ENCODE measurements around the gene LDB1. TPM values are rescaled to one million over a fixed set of nuclear protein-coding genes. Genes with fewer than 3 reads are reported as not detected.
A peak's percentile ranks its signal among the peaks of the same experiment; 100 is the strongest.

LDB1 gene
- total and polyA plus RNA-seq, 9 donors: 48.3 to 83.0 (median 77.5) TPM

DNA sequence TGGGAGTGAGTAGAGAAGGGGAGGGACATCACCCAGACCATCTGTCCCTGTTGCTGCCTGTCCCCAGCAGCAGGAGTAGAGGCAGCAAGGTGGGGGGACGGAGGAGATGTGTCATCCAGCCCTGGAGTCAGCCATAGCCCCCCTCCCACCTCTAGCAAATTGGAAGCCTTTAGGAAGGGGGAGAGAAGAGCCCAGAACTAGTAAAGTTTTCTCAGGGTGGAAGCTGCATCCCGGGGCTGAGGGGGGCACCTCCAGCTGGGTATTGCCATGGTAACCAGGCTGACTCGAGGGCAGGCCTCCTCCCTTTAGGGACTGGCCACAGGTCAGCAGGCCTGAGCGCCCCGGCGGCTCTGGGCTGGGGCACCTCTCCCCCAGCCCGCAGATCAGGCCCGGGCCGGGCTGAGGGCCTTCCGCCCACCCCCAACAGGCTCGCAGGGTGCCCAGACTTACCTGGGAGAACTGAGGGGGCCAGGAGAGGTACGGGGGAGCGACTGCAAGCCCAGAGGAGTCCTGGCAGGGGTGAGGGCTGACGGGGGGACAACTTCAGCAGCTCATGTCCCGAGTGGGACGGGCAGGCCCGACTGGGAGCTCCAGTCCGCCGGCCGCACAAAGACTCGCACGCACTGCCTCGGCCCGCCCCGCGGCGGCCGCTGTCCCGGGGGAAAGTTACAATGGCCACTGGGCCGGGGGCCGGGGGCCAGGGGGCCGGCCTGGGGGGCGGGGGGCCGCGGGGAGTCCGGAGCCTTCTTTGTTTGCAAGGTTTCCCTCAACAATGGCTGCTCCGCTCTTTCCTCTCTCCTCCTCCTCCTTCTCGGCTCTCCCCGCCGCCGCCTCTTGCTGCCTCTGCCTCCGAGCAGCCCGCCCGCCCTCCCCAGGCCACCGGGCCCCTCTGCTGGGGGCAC is 6.0 kb downstream of the LDB1 start:
- no peaks in the 10 kb centered on the region for H3K27me3 ChIP-seq (ENCODE audit: control insufficient read depth, insufficient read depth, low read length)
- peaks cover 29% of the 10 kb centered on the region for H3K36me3 ChIP-seq (ENCODE audit: control insufficient read depth, insufficient read depth, low read length)
- peak overlapping the region; percentile 87 for H3K4me3 ChIP-seq (ENCODE audit: low read length)
- under 1% methylated on average over 28 of the region's 45 CpGs for WGBS (ENCODE audit: insufficient coverage)
- peak; percentile 59 for DNase-seq
- peak overlapping the region; percentile 93 for H3K27ac ChIP-seq (ENCODE audit: low read length)
- H3K4me1 ChIP-seq (ENCODE audit: control insufficient read depth, insufficient read depth, low read length): peaks cover 64% of the 10 kb centered on the region
- no peaks in the 10 kb centered on the region for H3K9me3 ChIP-seq (replicated peaks; ENCODE audit: control insufficient read depth, low read depth, low read length)

- H3K4me1 ChIP-seq (ENCODE audit: control insufficient read depth, insufficient read depth, low read length): peaks cover 56% of the 10 kb centered on the region
- H3K36me3 ChIP-seq (ENCODE audit: control insufficient read depth, insufficient read depth, low read length): peaks cover 37% of the 10 kb centered on the region
- no peak for DNase-seq
- WGBS (ENCODE audit: insufficient coverage): 27% methylated on average over 5 of the region's 7 CpGs
- peak overlapping the region; percentile 85 for H3K27ac ChIP-seq (ENCODE audit: low read length)
- no peaks in the 10 kb centered on the region for H3K27me3 ChIP-seq (ENCODE audit: control insufficient read depth, insufficient read depth, low read length)
- H3K9me3 ChIP-seq (replicated peaks; ENCODE audit: control insufficient read depth, low read depth, low read length): no peaks in the 10 kb centered on the region
- peak overlapping the region; percentile 87 for H3K4me3 ChIP-seq (ENCODE audit: low read length)
Measured at GRCh38 chr10:102113261-102113955, 6.8 kb downstream of the LDB1 start.

- no peaks in the 10 kb centered on the region for H3K9me3 ChIP-seq (replicated peaks; ENCODE audit: control insufficient read depth, low read depth, low read length)
- H3K27ac ChIP-seq (ENCODE audit: low read length): no peak overlapping the region
- H3K27me3 ChIP-seq (ENCODE audit: control insufficient read depth, insufficient read depth, low read length): no peaks in the 10 kb centered on the region
- no peak for DNase-seq
- WGBS (ENCODE audit: insufficient coverage): no CpG with 5 or more reads among the region's 3 CpGs
- H3K4me1 ChIP-seq (ENCODE audit: control insufficient read depth, insufficient read depth, low read length): peaks cover 45% of the 10 kb centered on the region
- peaks cover 48% of the 10 kb centered on the region for H3K36me3 ChIP-seq (ENCODE audit: control insufficient read depth, insufficient read depth, low read length)
- H3K4me3 ChIP-seq (ENCODE audit: low read length): no peak overlapping the region
Measured at GRCh38 chr10:102112210-102112817, 7.9 kb downstream of the LDB1 start.

- no peak overlapping the region for H3K27ac ChIP-seq (ENCODE audit: low read length)
- H3K36me3 ChIP-seq (ENCODE audit: control insufficient read depth, insufficient read depth, low read length): peaks cover 57% of the 10 kb centered on the region
- H3K4me3 ChIP-seq (ENCODE audit: low read length): no peak overlapping the region
- no peaks in the 10 kb centered on the region for H3K9me3 ChIP-seq (replicated peaks; ENCODE audit: control insufficient read depth, low read depth, low read length)
- H3K27me3 ChIP-seq (ENCODE audit: control insufficient read depth, insufficient read depth, low read length): no peaks in the 10 kb centered on the region
- 94% methylated on average over 11 of the region's 12 CpGs for WGBS (ENCODE audit: insufficient coverage)
- peaks cover 42% of the 10 kb centered on the region for H3K4me1 ChIP-seq (ENCODE audit: control insufficient read depth, insufficient read depth, low read length)
- DNase-seq: no peak
Measured at GRCh38 chr10:102111276-102111675, 8.9 kb downstream of the LDB1 start.

GRCh38 chr10:102109166-102110116 is 10.7 kb downstream of the LDB1 start:
- Histone ChIP-seq H3K4me3 (ENCODE audit: low read length) (no peak overlapping the region), H3K36me3 (ENCODE audit: control insufficient read depth, insufficient read depth, low read length) (peaks cover 61% of the 10 kb centered on the region), H3K27ac (ENCODE audit: low read length) (no peak overlapping the region), H3K4me1 (ENCODE audit: control insufficient read depth, insufficient read depth, low read length) (peaks cover 33% of the 10 kb centered on the region), H3K9me3 (replicated peaks; ENCODE audit: control insufficient read depth, low read depth, low read length) (no peaks in the 10 kb centered on the region), H3K27me3 (ENCODE audit: control insufficient read depth, insufficient read depth, low read length) (no peaks in the 10 kb centered on the region)
- no peak for DNase-seq
- WGBS (ENCODE audit: insufficient coverage): 89% methylated on average over 23 of the region's 24 CpGs

DNA sequence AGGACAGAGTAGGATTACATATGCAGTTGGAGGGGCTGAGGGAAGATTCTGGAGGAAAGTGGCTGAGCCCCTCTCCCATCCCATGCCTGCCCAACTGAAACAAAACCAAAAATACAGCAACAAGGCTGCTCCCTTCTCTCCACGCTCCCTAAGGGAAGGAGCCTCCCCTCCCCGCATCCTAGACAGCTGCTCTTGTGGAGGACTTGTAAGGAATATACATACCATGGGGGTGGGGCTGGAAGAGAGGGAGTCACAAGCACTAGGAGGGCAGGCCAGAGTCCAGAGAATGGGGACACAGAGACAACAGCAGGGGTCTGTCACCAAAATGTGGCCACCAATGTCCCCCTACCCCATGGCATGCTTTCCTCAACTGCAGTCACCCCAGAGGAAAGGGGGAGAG is 13.2 kb downstream of the LDB1 start:
- peaks cover 58% of the 10 kb centered on the region for H3K36me3 ChIP-seq (ENCODE audit: control insufficient read depth, insufficient read depth, low read length)
- no peaks in the 10 kb centered on the region for H3K9me3 ChIP-seq (replicated peaks; ENCODE audit: control insufficient read depth, low read depth, low read length)
- no peak overlapping the region for H3K4me3 ChIP-seq (ENCODE audit: low read length)
- WGBS (ENCODE audit: insufficient coverage): no CpG with 5 or more reads among the region's 2 CpGs
- no peak for DNase-seq
- H3K27ac ChIP-seq (ENCODE audit: low read length): peak overlapping the region; percentile 6
- no peaks in the 10 kb centered on the region for H3K27me3 ChIP-seq (ENCODE audit: control insufficient read depth, insufficient read depth, low read length)
- peaks cover 12% of the 10 kb centered on the region for H3K4me1 ChIP-seq (ENCODE audit: control insufficient read depth, insufficient read depth, low read length)

DNA sequence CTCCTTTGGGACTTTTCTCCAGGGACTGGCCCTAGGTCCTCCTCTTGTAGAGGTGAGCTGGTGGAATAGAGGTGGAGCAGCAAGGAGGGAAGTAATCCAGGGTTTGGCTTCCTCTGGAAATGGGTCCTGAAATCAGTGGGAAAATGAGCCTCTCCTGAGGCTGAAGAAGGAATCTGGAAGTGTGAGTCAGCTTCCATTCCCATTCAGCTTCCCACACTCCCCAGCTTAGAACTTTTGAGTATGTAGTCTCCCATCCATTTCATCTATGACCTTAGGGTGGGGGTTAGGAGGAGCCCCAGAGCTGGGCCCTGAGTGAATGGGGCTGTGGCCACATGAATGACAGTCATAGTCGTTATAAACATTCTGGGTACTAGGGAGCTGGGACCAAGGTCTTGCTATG is 17.7 kb downstream of the LDB1 start:
- Histone ChIP-seq H3K9me3 (replicated peaks; ENCODE audit: control insufficient read depth, low read depth, low read length) (no peaks in the 10 kb centered on the region), H3K4me1 (ENCODE audit: control insufficient read depth, insufficient read depth, low read length) (peaks cover 12% of the 10 kb centered on the region), H3K27ac (ENCODE audit: low read length) (no peak overlapping the region), H3K4me3 (ENCODE audit: low read length) (no peak overlapping the region), H3K27me3 (ENCODE audit: control insufficient read depth, insufficient read depth, low read length) (no peaks in the 10 kb centered on the region), H3K36me3 (ENCODE audit: control insufficient read depth, insufficient read depth, low read length) (peaks cover 16% of the 10 kb centered on the region)
- DNase-seq: no peak
- 78% methylated on average over 1 of the region's 1 CpG for WGBS (ENCODE audit: insufficient coverage)

DNA sequence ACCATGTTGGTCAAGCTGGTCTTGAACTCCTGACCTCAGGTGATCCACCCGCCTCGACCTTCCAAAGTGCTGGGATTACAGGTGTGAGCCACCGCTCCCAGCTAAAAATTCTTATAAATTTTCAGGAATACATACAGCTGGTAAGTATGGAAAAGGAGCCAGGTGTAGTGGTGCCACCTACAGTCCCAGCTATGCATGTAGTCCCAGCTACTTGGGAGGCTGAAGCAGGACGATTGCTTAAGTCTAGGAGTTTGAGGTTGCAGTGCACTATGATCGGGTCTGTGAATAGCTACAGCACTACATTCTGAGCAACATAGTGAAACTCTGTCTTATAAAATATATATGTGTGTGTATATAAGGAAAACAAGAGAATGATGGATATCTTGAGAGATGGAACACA is 19.0 kb downstream of the LDB1 start:
- Histone ChIP-seq H3K27me3 (ENCODE audit: control insufficient read depth, insufficient read depth, low read length) (no peaks in the 10 kb centered on the region), H3K36me3 (ENCODE audit: control insufficient read depth, insufficient read depth, low read length) (peaks cover 5% of the 10 kb centered on the region), H3K27ac (ENCODE audit: low read length) (no peak overlapping the region), H3K4me3 (ENCODE audit: low read length) (no peak overlapping the region), H3K9me3 (replicated peaks; ENCODE audit: control insufficient read depth, low read depth, low read length) (no peaks in the 10 kb centered on the region), H3K4me1 (ENCODE audit: control insufficient read depth, insufficient read depth, low read length) (peaks cover 4% of the 10 kb centered on the region)
- 93% methylated on average over 3 of the region's 5 CpGs for WGBS (ENCODE audit: insufficient coverage)
- DNase-seq: no peak

DNA sequence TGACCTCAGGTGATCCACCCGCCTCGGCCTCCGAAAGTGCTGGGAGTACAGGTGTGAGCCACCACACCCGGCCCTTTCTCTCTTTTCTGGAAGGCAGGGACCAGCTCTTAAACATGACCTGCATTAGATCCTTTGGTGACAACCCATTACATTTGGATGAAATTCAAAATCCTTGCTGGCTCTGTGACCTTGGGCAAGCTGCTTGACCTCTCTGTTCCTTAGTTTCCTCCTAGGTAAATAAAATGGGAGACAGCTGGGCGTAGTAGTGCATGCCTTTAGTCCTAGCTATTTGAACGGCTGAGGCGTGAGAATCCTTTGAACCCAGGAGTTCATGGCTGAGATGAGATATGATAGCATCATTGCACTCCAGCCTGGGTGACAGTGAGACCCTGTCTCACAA is 23.7 kb downstream of the LDB1 start:
- no peaks in the 10 kb centered on the region for H3K27me3 ChIP-seq (ENCODE audit: control insufficient read depth, insufficient read depth, low read length)
- no peak overlapping the region for H3K27ac ChIP-seq (ENCODE audit: low read length)
- H3K4me1 ChIP-seq (ENCODE audit: control insufficient read depth, insufficient read depth, low read length): no peaks in the 10 kb centered on the region
- peaks cover 2% of the 10 kb centered on the region for H3K36me3 ChIP-seq (ENCODE audit: control insufficient read depth, insufficient read depth, low read length)
- no peak overlapping the region for H3K4me3 ChIP-seq (ENCODE audit: low read length)
- WGBS (ENCODE audit: insufficient coverage): 93% methylated on average over 4 of the region's 7 CpGs
- no peak for DNase-seq
- H3K9me3 ChIP-seq (replicated peaks; ENCODE audit: control insufficient read depth, low read depth, low read length): no peaks in the 10 kb centered on the region

Measured in muscle of leg (tissue), 11 donors.